Epithelial cell of proximal tubule (primary cell): ENCODE data around the gene GMPPA. TPM values are rescaled to one million over a fixed set of nuclear protein-coding genes. Genes with fewer than 3 reads are reported as not detected.

Experiments
- DNase-seq: peaks from one replicate; pipeline ENCODE4 v3.0.0-alpha.2; 2011; ENCODE audit warnings: low read depth
- H3K4me3 ChIP-seq: 2 replicates; pipeline ENCODE4 v1.5.1; 2011; ENCODE audit warnings: low read depth, mild to moderate bottlenecking, low read length
- total RNA-seq: library from RNA; depleted of rRNA; stranded (reverse); fragments of >200 nt; gene quantifications from 2 replicates; pipeline ENCODE4 v1.2.3, GENCODE V29; 2015
- TF ChIP-seq, protein P1 (sequence below): conservative IDR thresholded peaks from 2 replicates; pipeline ENCODE4 v1.5.1; 2012; ENCODE audit warnings: low read depth, mild to moderate bottlenecking, low read length

GMPPA gene
- total RNA-seq, 1 donor from 2014 or later = 27.2 TPM

DNA sequence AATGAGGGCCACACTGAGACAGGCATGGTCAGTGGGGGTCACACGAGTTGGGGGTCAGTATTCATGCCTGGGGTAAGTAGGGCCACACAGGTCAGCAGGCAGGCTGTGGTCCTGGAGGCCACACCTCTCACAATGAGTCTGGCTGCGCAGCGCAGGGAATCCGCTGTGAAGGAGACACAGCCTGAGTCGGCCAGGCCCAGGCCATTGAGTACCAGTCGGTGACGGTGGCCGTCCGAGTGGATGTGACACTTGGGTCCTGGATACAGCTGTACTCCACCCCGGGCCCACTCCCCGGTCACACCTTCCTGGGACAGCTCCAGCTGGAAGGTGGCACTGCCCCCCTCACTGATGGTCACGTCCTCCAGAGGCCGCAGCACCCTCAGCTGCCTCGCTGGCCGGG, 55.7 kb downstream of the GMPPA start:
- H3K4me3 ChIP-seq = no peak overlapping the region
- no peak for DNase-seq
- TF ChIP-seq, protein P1, sequence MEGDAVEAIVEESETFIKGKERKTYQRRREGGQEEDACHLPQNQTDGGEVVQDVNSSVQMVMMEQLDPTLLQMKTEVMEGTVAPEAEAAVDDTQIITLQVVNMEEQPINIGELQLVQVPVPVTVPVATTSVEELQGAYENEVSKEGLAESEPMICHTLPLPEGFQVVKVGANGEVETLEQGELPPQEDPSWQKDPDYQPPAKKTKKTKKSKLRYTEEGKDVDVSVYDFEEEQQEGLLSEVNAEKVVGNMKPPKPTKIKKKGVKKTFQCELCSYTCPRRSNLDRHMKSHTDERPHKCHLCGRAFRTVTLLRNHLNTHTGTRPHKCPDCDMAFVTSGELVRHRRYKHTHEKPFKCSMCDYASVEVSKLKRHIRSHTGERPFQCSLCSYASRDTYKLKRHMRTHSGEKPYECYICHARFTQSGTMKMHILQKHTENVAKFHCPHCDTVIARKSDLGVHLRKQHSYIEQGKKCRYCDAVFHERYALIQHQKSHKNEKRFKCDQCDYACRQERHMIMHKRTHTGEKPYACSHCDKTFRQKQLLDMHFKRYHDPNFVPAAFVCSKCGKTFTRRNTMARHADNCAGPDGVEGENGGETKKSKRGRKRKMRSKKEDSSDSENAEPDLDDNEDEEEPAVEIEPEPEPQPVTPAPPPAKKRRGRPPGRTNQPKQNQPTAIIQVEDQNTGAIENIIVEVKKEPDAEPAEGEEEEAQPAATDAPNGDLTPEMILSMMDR = no peak

DNA sequence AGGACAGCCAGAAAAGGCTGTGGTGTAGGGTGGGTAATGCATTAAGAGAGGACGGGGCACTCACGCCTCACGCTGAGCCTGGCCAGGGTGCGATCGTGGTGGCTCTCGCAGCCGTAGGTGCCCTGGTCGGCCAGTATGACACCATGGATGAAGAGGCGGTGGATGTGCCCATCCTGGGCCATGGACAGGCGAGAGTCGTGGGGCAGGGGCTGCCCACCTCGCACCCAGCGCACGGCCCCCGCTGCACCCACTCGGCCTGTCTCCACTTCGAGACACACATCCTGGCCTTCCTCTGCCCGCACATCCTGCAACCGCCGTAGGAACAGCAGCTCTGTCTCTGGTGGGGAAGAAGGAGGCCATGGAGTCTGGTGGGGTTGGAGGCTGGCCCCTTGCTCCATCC, 57.3 kb downstream of the GMPPA start:
- TF ChIP-seq, protein P1 = no peak
- no peak for DNase-seq
- H3K4me3 ChIP-seq = no peak overlapping the region

DNA sequence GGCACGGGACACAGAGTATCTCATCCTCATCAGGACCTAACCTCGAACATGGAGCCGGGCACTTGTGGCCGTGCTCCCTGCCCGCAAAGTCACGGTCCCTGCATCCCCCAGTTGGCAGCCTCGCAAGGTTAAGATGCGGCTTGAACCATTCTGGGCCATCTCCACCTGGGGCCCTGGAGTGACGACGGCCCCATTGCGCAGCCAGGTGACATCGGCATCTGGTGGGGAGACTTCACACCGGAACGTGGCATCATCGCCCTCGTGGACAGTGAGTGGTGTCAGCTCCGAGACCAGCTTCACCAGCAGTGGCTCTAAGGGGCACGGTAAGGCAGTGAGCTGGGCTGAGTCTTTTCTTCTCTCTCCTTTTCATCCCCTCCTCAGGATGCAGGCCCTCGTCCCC, 57.7 kb downstream of the GMPPA start:
- H3K4me3 ChIP-seq = no peak overlapping the region
- DNase-seq = no peak
- TF ChIP-seq, protein P1 = no peak

Other genes with a start within 250 kb of the GMPPA start
- gene TUBA4B, start 245.6 kb upstream of the GMPPA start, total RNA-seq = 0.52 TPM in 1 of 2 replicates, not detected in the other
- 191 and 196 TPM in 2 replicates for gene TUBA4A, start 245.0 kb upstream of the GMPPA start, total RNA-seq
- 31.8 and 54.8 TPM in 2 replicates for gene DNAJB2, start 219.5 kb upstream of the GMPPA start, total RNA-seq
- gene PTPRN, start 189.5 kb upstream of the GMPPA start, total RNA-seq = 0.75 and 1.0 TPM in 2 replicates
- not detected in 2 replicates for gene RESP18, start 166.1 kb upstream of the GMPPA start, total RNA-seq
- 40.0 and 54.0 TPM in 2 replicates for gene DNPEP, start 111.0 kb upstream of the GMPPA start, total RNA-seq
- gene DES, start 80.5 kb upstream of the GMPPA start, total RNA-seq = not detected in 2 replicates
- gene SPEG, start 64.0 kb upstream of the GMPPA start, total RNA-seq = 4.6 and 28.3 TPM in 2 replicates
- not detected in 2 replicates for gene ASIC4, start 15.6 kb downstream of the GMPPA start, total RNA-seq
- 96.2 and 122 TPM in 2 replicates for gene CHPF, start 44.9 kb downstream of the GMPPA start, total RNA-seq
- gene TMEM198, start 45.1 kb downstream of the GMPPA start, total RNA-seq = 1.6 and 1.7 TPM in 2 replicates
- 38.8 and 87.0 TPM in 2 replicates for gene OBSL1, start 72.6 kb downstream of the GMPPA start, total RNA-seq
- 0.17 and 0.22 TPM in 2 replicates for gene INHA, start 73.4 kb downstream of the GMPPA start, total RNA-seq
- gene STK11IP, start 99.0 kb downstream of the GMPPA start, total RNA-seq = 18.6 and 35.7 TPM in 2 replicates
- gene SLC4A3, start 128.7 kb downstream of the GMPPA start, total RNA-seq = 6.6 and 12.2 TPM in 2 replicates